GM19238 (cell line): Measurements from ENCODE around the gene MRPL27.

Experiments used
- DNase-seq: peaks from one replicate; pipeline ENCODE4 v3.0.0; 2011; ENCODE audit warnings: low spot score; ENCODE audit not compliant: insufficient read length

MRPL27 gene

DNA sequence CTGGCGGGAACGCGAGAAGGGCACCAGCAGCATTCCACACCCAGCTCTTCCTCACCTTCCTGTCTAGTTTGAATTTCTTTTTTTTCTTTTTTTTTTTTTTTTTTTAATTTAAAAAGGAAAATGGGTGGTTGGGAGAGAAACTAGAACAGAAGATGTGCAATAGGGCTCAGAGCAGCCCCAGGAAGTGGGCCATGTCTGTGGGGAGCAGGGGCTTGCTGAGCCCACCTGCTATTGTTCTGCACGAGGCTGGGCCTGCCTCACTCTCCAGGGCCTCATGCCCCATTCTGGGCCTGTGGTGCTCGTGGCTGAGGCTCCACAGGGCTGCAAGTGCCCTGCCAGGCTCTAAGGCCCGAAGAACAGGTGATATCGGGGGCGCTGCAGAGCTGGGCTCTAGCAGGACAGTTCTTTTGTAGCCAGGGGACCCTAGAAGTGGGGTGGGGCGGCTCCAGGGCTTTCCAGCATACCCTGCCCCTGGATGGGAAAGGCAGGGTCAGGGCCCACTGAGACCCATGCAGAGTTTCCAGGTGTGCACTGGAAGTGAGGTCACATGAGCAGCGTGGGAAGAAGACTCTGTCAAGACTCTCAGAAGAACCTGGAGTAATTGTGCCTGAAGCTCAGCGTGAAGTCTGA is 12.4 kb downstream of the MRPL27 start:
- DNase-seq: no peak

DNA sequence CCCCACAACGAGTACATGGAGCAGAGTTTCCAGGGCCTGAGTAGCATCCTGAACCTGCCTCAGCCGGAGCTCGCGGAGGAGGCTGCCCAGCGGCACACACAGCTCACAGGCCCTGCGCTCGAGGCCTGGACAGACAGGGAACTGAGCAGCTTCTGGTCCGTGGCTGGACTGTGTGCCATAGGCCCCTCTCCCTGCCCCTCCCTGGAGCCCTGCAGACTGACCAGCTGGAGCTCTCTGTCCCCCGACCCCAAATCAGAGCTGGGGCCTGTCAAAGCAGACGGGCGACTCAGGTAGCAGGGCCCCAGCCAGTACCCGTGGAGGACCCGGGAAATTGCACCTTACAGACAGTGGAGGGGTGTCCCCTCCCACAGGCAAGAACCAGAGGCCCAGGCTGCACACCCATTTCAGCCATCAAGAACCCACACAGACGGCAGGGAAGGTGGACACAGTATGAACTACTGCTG is 13.0 kb downstream of the MRPL27 start:
- no peak for DNase-seq

DNA sequence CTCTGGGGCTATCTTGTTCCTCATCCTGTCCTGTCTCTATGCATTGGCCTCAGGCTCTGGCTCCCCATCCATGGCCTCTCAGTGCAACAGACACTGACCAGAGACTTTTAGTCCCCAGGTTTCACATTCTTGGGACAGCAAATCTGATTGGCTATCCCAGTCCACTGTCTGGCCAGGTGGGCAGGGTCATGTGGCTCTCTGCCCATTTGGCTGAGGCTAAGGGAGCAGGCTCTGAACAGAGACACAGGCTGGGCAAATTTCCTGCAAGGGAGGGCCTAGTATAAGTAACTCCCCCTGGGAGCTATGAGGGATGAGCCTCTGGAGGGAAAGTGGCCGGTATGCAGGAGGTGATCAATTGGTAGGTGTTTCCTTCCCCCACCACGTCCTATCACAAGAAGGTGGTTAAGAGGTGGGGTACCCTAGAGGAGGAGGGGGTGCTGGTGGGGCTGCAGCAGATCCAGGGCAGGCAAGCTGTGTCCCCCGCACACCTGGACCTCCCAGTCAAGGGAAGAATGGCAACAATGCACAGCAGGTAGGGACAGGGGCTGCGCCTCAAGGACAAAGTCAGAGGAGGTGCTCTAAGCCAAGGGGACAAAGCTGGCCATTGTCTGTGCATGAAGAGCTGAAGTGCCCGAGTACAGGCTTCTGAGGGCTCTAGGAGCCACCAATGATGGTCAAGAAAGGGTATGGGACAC is 13.8 kb downstream of the MRPL27 start:
- DNase-seq: no peak

DNA sequence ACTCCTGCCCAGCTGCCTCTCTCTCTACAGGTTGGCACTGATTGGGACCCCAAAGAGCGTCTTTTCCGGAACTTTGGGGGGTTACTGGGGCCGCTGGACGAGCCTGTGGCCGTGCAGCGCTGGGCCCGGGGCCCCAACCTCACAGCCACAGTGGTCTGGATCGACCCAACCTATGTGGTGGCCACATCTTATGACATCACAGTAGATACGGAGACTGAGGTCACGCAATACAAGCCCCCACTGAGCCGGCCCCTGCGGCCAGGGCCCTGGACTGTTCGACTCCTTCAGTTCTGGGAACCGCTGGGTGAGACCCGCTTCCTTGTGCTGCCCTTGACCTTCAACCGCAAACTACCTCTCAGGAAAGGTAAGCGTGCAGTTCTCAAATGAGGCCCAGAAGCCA is 14.8 kb downstream of the MRPL27 start:
- no peak for DNase-seq

DNA sequence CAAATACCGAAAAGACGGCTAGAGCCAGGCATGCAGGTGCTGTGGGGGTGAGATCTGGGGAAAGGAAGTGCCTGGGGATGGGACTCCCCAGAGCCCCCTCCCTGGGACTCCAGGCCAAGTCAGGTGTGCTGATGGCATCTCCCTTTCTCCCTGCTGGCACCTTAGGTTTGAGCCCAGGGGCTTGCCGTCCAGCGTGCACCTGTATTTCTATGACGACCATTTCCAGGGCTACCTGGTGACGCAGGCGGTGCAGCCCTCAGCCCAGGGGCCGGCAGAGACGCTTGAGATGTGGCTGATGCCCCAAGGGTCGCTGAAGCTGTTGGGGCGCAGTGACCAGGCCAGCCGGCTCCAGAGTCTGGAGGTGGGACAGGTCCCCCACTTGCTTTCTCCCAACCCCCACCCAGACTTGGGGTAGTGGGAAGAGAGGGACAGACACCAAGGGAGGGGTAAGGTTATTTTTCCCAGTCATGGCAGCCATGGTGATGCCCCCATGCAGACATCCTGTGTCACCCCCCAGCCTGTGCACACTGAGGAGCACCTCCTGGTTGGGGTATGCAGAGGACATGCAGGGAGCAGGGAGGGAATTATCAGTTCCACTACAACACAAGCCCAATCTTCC is 16.0 kb downstream of the MRPL27 start:
- DNase-seq: no peak

DNA sequence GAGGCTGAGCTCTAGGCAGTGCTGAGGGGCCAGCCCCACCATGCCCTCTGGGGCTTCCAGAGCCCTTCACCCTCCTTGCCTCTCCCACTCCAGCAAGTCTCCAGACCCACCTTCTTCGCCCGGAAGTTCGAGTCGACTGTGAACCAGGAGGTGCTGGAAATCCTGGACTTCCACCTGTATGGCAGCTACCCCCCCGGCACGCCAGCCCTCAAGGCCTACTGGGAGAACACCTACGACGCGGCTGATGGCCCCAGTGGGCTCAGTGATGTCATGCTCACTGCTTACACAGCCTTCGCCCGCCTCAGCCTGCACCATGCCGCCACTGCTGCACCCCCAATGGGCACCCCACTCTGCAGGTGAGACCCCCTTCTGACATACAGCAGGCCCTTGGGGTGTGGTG is 16.6 kb downstream of the MRPL27 start:
- DNase-seq: no peak

DNA sequence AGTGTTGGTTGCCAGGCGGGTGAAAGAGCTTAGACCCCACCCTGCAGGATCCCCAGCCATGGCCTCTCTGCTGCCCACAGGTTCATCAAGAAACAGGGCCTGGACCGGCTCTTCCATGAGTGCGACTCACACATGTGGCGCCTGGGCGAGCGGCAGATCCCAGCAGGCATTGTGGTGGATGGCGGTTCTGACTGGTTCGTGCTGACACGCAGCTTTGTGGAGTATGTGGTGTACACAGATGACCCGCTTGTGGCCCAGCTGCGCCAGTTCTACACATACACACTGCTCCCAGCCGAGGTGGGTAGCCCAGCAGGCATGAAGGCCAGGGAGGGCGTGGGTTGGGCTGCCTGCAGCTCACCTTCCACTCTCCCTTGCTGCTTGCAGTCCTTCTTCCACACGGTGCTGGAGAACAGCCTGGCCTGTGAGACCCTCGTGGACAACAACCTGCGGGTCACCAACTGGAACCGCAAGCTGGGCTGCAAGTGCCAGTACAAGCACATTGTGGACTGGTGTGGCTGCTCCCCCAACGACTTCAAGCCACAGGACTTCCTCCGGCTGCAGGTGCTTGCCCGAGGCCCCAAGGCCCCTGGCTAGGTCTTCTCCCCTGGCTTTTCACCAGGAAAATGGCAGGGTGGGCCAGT is 17.2 kb downstream of the MRPL27 start:
- DNase-seq: no peak

DNA sequence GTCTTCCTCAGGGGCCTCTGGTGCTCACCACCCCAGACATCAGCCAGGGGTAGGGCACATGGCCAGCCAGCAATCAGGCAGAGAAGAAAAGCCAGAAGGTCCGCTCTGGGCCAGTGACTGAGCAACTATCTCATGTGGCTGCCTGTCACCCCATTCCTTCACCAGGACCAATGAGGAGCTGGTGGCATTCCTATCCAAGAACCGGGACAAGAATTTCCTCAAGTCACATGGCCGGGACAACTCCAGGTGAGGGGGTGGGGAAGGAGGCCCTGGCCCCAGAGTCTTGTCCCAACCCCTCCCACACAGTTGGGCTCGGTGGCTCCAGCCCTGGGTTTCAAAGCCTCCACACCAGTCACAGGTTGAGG is 17.7 kb downstream of the MRPL27 start:
- no peak for DNase-seq

DNA sequence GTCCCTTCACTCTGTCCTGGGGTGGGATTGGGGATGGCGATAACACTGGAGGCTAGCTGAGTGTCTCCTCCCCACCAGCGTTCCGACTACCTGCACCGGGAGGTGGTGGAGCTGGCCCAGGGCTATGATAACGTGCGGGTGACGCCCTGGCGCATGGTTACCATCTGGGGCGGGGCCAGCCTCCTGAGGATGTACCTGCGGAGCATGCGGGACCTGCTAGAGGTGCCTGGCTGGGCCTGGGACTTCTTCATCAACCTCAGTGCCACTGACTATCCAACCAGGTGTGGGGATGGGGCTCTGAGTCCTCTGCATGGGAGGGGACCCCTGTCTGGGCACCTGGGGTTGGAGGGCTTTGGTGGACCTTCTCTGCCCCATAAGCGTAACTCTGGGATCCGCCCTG is 18.2 kb downstream of the MRPL27 start:
- no peak for DNase-seq

DNA sequence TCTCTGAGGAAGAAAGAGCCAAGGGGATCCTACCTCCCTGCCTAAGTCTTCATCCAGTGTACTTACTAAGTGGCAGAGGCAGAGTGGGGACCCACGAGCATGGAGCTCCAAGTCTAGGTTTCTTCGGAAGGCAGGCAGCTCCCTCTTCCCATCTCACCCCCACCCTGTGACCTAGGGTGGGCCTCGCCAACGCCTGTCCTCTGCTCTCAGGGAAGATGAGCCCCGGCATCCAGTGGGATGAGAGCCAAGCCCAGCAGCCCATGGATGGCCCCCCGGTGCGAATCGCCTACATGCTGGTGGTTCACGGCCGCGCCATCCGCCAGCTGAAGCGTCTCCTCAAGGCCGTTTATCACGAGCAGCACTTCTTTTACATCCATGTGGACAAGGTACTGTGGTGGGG is 18.8 kb downstream of the MRPL27 start:
- no peak for DNase-seq

DNA sequence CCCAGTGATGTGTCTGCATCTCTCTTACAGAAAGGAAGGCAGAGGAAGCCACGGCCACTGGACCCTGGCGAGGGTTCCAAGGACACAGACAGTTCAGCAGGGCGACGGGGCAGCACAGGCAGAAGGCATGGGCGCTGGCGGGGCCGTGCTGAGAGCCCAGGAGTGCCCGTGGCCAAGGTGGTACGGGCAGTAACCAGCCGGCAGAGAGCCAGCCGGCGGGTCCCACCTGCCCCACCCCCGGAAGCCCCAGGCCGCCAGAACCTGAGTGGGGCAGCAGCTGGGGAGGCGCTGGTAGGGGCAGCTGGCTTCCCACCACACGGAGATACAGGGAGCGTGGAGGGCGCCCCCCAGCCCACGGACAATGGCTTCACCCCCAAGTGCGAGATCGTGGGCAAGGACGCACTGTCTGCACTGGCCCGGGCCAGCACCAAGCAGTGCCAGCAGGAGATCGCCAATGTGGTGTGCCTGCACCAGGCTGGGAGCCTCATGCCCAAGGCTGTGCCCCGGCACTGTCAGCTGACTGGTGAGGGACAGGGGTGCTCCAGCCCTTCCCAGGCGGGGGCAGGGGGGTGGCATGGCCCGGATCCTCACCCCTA is 19.3 kb downstream of the MRPL27 start:
- DNase-seq: no peak

DNA sequence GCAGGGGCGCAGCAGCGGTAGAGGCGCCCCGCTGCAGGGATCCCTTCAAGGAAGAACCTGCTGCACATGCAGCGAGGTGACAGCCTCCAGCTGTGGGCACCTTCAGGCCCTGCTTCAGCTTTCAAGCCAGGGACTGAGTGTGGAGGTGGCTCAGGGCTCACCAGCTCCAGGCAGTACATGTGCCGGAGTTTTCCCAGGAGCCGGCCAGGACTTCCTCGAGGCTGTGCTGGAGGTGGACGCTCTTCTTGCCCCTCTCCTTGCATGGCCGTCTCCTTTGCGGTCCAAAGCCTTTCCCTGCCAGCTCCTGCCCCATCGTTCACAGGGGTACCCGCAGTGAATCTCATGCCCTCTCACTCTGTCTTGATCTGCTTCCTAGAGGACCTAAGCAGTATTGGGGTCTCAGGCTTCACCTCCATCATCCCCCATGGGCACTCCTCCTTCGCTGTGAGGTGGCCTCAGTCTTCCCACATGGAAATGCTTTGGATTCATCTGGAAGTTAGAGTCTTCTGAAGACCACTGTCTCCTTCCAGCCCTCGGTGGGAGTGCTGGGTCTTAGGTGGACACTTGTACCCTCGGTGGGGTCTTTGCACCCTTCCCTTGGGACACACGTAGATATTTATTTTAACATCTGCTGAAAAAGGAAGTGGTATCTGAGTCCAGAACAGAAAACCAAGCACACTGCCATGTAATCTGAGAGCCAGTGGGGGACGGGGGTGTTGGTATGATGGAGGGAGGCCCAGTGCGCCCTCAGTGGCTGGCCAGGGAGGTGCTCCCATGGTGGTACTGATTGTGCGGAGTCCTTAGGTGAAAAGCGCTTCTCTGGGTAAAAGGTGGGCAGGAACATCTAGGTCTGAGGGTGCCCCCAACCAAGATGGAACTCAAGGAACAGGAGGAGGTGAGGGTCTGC is 20.0 kb downstream of the MRPL27 start:
- DNase-seq: no peak

DNA sequence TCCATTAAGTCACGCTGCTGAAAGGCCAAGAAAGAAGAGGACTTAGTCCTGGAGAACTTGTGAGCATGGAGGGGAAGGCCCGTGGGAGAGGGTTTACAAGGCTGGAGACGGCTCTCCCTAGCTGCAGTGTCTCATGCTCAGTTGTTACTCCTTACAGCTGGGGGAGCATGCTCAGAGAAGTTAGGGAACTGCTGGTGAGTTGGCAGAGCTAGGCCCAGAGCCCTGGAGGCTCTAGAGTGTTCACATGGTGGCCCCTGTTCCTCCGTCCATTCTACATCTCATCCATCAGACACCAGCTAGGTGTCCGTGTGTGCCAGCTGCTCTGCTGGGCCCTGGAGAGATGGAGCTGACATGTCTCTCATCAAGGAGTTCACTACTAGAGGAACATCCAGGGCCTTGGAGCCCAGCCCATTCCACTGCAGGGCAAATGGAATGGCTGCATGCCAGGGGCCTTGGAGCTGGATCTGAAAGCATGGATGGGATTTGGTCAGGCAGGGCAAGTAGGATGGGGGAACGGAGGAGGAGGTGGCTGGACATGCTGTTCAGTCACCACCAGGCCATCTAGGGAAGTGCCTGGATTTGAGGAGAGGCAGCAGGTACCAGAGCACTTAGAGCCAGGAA is 20.8 kb downstream of the MRPL27 start:
- DNase-seq: no peak

DNA sequence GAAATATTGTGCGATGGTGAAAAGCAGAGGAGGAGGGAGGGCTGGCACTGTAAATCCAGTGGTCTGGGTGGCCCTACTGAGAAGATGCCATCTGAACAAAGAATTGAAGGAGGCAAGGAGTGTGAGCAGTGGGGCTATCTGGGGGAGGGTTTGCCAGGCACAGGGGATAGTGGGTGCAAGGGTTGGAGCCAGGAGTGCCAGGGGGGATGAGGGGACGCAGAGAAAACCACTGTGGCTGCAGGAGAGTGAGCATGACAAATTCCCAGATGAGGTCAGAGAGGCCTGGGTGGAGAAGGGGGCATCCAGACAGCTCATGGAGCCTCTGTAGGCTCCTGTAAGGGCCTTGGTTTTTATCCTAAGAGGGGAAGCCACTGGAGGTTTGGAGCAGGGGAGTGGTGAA is 22.3 kb downstream of the MRPL27 start:
- DNase-seq: no peak

DNA sequence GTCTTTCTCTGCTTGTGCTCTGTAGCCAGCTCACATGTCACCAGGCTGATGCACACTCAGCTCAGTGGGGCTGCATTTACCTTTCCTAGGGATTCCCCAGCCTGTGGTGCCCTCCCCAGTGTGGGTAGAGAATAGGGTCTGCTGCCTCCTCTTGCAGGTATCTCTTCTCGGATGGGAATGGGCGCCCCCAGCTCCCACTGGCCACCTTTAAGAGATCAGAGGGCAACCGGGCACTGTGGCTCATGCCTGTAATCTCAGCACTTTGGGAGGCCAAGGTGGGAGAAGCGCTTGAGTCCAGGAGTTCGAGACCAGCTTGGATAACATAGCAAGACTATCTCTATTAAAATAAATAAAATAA is 23.8 kb downstream of the MRPL27 start:
- no peak for DNase-seq

DNA sequence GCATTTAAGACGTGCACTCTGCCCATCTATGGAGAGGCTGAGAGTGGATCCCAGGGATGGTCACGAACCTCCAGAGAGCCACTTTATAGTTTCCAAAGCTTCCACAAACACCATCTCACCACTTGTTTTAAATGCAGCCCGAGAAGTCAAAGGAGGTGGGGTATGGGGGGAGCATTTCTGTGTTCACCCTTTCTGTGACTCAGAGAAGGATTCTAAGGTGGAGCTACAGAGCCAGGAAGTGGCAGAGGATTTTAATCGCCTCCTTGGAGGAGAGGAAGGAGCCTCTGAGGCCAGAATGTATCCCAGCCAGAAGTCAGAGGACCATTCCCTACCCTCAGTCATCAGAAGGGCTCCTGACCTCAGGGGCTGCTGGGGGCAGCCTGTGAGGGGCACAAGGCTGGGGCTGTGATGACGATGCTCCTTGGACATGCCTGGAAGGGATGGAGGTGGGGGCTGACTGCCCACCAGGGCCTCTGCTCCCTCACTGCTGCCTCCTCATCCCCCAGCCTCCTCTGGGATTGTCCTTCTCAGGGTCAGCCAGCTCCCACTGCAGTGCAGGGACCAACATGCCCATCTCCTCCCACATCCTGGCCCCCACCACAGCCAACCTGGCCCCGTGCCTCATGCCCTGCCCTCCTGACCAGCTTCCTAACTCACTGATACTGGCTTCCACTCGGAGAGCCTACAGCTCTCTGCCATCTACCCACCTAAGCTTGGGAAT is 24.3 kb downstream of the MRPL27 start:
- no peak for DNase-seq

DNA sequence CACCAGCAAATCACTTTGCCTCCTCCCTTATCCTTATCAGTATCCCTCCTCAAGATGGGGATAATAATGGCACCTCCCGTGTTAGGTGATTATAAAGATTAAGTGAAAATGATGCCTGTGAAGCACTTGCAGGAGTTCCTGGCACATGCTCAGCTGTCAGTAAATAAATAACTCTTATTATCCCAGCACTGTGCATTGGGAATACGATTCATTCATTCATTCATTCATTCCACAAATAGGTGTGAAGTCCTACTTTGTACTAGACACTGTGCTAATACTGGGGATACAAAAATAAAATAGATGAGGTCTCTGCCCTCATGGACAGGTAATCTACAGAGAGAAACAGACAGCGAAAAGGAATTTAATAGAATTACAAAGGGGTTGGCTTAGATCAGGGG is 25.1 kb downstream of the MRPL27 start:
- DNase-seq: no peak

DNA sequence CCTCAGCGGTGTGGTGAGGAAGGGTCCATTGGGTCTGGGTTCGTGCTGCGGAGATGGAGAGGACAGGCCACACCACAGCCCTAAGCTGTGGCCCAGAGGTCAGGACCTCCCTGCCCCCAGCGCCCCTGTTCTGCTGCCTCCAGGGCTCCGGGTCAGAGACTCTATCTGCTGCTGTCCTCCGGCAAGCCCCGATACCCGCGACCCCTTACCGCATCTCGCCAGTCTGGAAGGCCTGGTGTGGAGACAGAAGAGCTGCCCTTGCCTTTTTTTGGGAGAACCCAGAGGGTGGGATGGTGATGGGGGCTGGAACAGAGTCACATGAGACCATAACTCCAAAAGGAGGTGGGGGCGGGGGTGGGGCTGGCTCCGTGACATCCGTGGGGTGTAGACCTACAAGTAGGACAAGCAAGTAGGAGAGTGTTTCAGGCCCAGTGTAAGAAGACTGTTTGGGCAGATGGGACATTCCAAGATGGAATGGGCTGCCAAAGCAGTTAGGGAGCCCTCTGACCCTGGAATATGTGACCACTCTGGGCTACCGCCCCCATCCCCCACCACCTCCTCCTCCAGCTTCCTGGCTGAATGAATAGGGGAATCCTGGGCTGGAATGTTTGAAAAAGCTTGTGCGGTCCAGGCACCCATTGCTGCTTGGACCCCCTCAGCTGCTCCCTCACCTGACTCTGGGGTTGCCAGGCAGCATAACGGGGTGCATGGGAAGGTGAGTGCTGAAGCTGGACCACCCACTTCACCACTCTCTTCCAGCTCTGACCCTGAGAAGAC is 25.7 kb downstream of the MRPL27 start:
- no peak for DNase-seq
